PC-3 (cell line): ENCODE data around the gene RABGAP1L. TPM values are rescaled to one million over a fixed set of nuclear protein-coding genes. Genes with fewer than 3 reads are reported as not detected.

Source experiments
- ATAC-seq: fragments of 200-7000 bp; cut with Tn5 transposase; 2 replicates; pipeline ENCODE4 v1.9.1; 2020; ENCODE audit warnings: mild to moderate bottlenecking, moderate library complexity
- BruUV-seq: library from RNA; stranded (reverse); fragments of 400-500 nt; replicated peaks from 2 replicates; lab custom pipeline; 2021; lab: Mats Ljungman, UMichigan
- CTCF ChIA-PET: fragments of 300-600 bp; sonication (Branson Sonifier 250); formaldehyde crosslinking; loops from one replicate; lab custom pipeline; 2022; ENCODE audit warnings: antibody characterized with exemption; lab: Charles Lee
- POLR2A ChIA-PET: fragments of 300-600 bp; sonication (Branson Sonifier 250); formaldehyde crosslinking; loops from one replicate; lab custom pipeline; 2022; ENCODE audit warnings: antibody characterized with exemption; ENCODE audit not compliant: unreplicated experiment; lab: Charles Lee
- DNase-seq: peaks from one replicate; pipeline ENCODE4 v3.0.0-alpha.2; 2015
- H2AFZ ChIP-seq: fragments of 300-600 bp; sonication (generic); 2 replicates; pipeline ENCODE4 v1.6.0; 2016; ENCODE audit warnings: antibody characterized with exemption, low read length
- H3F3A ChIP-seq: fragments of 300-600 bp; sonication (generic); one replicate; pipeline ENCODE4 v1.6.0; 2017; ENCODE audit warnings: antibody characterized with exemption, low read length, control low read depth, mild to moderate bottlenecking; ENCODE audit not compliant: unreplicated experiment
- H3K27ac ChIP-seq: fragments of 300-600 bp; sonication (generic); 2 replicates; pipeline ENCODE4 v1.5.1; 2016; ENCODE audit warnings: mild to moderate bottlenecking, low read length
- H3K27me3 ChIP-seq: fragments of 300-600 bp; sonication (generic); 2 replicates; pipeline ENCODE4 v1.6.1; 2016; ENCODE audit warnings: low read length, mixed read lengths
- H3K36me3 ChIP-seq: fragments of 300-600 bp; sonication (generic); 2 replicates; pipeline ENCODE4 v1.6.1; 2016; ENCODE audit warnings: low read depth, mixed run types, low read length, mixed read lengths
- H3K4me1 ChIP-seq: fragments of 300-600 bp; sonication (generic); 2 replicates; pipeline ENCODE4 v1.5.1; 2016; ENCODE audit warnings: low read length; ENCODE audit not compliant: insufficient read depth
- H3K4me2 ChIP-seq: fragments of 300-600 bp; sonication (generic); 2 replicates; pipeline ENCODE4 v1.6.0; 2016; ENCODE audit warnings: low read length
- H3K4me3 ChIP-seq: fragments of 300-600 bp; sonication (generic); 2 replicates; pipeline ENCODE4 v1.5.1; 2016; ENCODE audit warnings: mild to moderate bottlenecking, low read length, mixed read lengths
- H3K79me2 ChIP-seq: fragments of 300-600 bp; sonication (generic); 2 replicates; pipeline ENCODE4 v1.6.1; 2017; ENCODE audit warnings: low read length, mixed read lengths
- H3K9ac ChIP-seq: fragments of 300-600 bp; sonication (generic); 2 replicates; pipeline ENCODE4 v1.6.0; 2016; ENCODE audit warnings: mild to moderate bottlenecking, low read length
- H3K9me2 ChIP-seq: fragments of 300-600 bp; sonication (generic); replicated peaks from 2 replicates; pipeline ENCODE4 v1.6.1; 2016; ENCODE audit warnings: mixed run types, low read length, mixed read lengths
- H3K9me3 ChIP-seq: fragments of 300-600 bp; sonication (generic); 2 replicates; pipeline ENCODE4 v1.6.1; 2016; ENCODE audit warnings: low read length, mixed read lengths
- H4K20me1 ChIP-seq: fragments of 300-600 bp; sonication (generic); 2 replicates; pipeline ENCODE4 v1.6.1; 2016; ENCODE audit warnings: low read length, mixed read lengths
- CTCF ChIP-seq: fragments of 300-600 bp; sonication (generic); conservative IDR thresholded peaks from 2 replicates; pipeline ENCODE4 v1.5.1; 2017; ENCODE audit warnings: antibody characterized with exemption, low read depth, mild to moderate bottlenecking, low read length
- EZH2 ChIP-seq: fragments of 300-600 bp; sonication (generic); IDR thresholded peaks from one replicate; pipeline ENCODE4 v1.6.1; 2017; ENCODE audit warnings: antibody characterized with exemption, mild to moderate bottlenecking, low read length; ENCODE audit not compliant: unreplicated experiment
- EZH2phosphoT487 ChIP-seq: fragments of 300-600 bp; sonication (generic); IDR thresholded peaks from 2 replicates; pipeline ENCODE4 v1.6.1; 2018; ENCODE audit warnings: mild to moderate bottlenecking, antibody characterized with exemption, low read length, borderline replicate concordance
- intact Hi-C: fragments of 100-400 bp; cut with micrococcal nuclease; formaldehyde crosslinking; loops from 2 replicates; pipeline ENCODE4 v1.9.0; 2023
- total RNA-seq: library from RNA; depleted of rRNA; stranded (reverse); fragments of >200 nt; gene quantifications from 2 replicates; pipeline ENCODE4 v1.2.3, GENCODE V29; 2014

RABGAP1L gene
- total RNA-seq, 1 experiment from 2014 or later = 24.4 TPM

GRCh38 chr1:174818951-174819350 is 659.6 kb downstream of the RABGAP1L start:
- Histone ChIP-seq H3F3A (no peaks in the 10 kb centered on the region), H3K79me2 (no peaks in the 10 kb centered on the region), H3K36me3 (no peaks in the 10 kb centered on the region), H2AFZ (no peak overlapping the region), H4K20me1 (no peaks in the 10 kb centered on the region), H3K27me3 (no peaks in the 10 kb centered on the region), H3K27ac (no peak overlapping the region), H3K9me2 (no peaks in the 10 kb centered on the region), H3K4me1 (peaks cover 12% of the 10 kb centered on the region), H3K9ac (no peak overlapping the region), H3K4me3 (no peak overlapping the region), H3K4me2 (no peak overlapping the region), H3K9me3 (no peaks in the 10 kb centered on the region)
- ATAC-seq (no peak), DNase-seq (peak; percentile 62)
- ChIA-PET CTCF (no interaction called here), POLR2A (no interaction called here)
- intact Hi-C loops = no loop called here
- no TSS peak for BruUV-seq
- TF ChIP-seq EZH2 (no peak), CTCF (no peak), EZH2phosphoT487 (no peak)

GRCh38 chr1:174819596-174819995 is 660.3 kb downstream of the RABGAP1L start:
- Histone ChIP-seq H3K4me3 (no peak overlapping the region), H3K9me2 (no peaks in the 10 kb centered on the region), H4K20me1 (no peaks in the 10 kb centered on the region), H2AFZ (no peak overlapping the region), H3K79me2 (no peaks in the 10 kb centered on the region), H3K27ac (no peak overlapping the region), H3K9ac (no peak overlapping the region), H3K4me2 (no peak overlapping the region), H3K4me1 (peaks cover 12% of the 10 kb centered on the region), H3K36me3 (no peaks in the 10 kb centered on the region), H3K9me3 (no peaks in the 10 kb centered on the region), H3F3A (no peaks in the 10 kb centered on the region), H3K27me3 (no peaks in the 10 kb centered on the region)
- TF ChIP-seq EZH2phosphoT487 (no peak), EZH2 (no peak), CTCF (no peak)
- DNase-seq (no peak), ATAC-seq (no peak)
- intact Hi-C loops = no loop called here
- ChIA-PET POLR2A (no interaction called here), CTCF (no interaction called here)
- no TSS peak for BruUV-seq

- CTCF ChIA-PET = no interaction called here
- BruUV-seq = no TSS peak
Observed at GRCh38 chr1:174825127-174825526, 665.8 kb downstream of the RABGAP1L start.

More at GRCh38 chr1:174825127-174825526, 665.8 kb downstream of the RABGAP1L start:
- ATAC-seq (no peak), DNase-seq (no peak)
- Histone ChIP-seq H3K4me3 (no peak overlapping the region), H3K36me3 (no peaks in the 10 kb centered on the region), H3K9me3 (no peaks in the 10 kb centered on the region), H3K27me3 (no peaks in the 10 kb centered on the region), H3K9ac (no peak overlapping the region), H3F3A (no peaks in the 10 kb centered on the region), H3K4me2 (no peak overlapping the region), H3K79me2 (no peaks in the 10 kb centered on the region), H3K9me2 (no peaks in the 10 kb centered on the region), H3K4me1 (no peaks in the 10 kb centered on the region), H3K27ac (no peak overlapping the region), H4K20me1 (no peaks in the 10 kb centered on the region), H2AFZ (no peak overlapping the region)
- POLR2A ChIA-PET = no interaction called here
- no peak for TF ChIP-seq EZH2
- no peak for TF ChIP-seq CTCF
- intact Hi-C loops = no loop called here
